Esophagus (tissue), 2 donors: ENCODE results near the gene CYP2F1. TPM values are rescaled to one million over a fixed set of nuclear protein-coding genes. Genes with fewer than 3 reads are reported as not detected.

Experiments used
- H3K27ac ChIP-seq, 2 donors: one replicate each; pipeline ENCODE4 v1.5.1; 2013; ENCODE audit warnings: low read depth in 2 of 2, mild to moderate bottlenecking in 2 of 2, inconsistent platforms in 1 of 2, low read length in 1 of 2, moderate library complexity in 1 of 2
- H3K27me3 ChIP-seq, 2 donors: one replicate each; pipeline ENCODE4 v1.6.1; 2013; ENCODE audit warnings: low read length in 2 of 2, control low read depth in 1 of 2, mild to moderate bottlenecking in 1 of 2; ENCODE audit not compliant: insufficient read depth in 2 of 2, control insufficient read depth in 1 of 2
- H3K36me3 ChIP-seq, 2 donors: one replicate each; pipeline ENCODE4 v1.6.1; 2013; ENCODE audit warnings: low read length in 1 of 2; ENCODE audit not compliant: control insufficient read depth in 2 of 2, insufficient read depth in 2 of 2
- H3K4me1 ChIP-seq, 2 donors: one replicate each; pipeline ENCODE4 v1.6.1; 2013; ENCODE audit warnings: low read length in 1 of 2; ENCODE audit not compliant: control insufficient read depth in 2 of 2, insufficient read depth in 2 of 2
- H3K4me3 ChIP-seq, 2 donors: one replicate each; pipeline ENCODE4 v1.5.1; 2013; ENCODE audit warnings: low read length in 2 of 2, mild to moderate bottlenecking in 2 of 2, low read depth in 1 of 2, moderate library complexity in 1 of 2
- H3K9me3 ChIP-seq, 2 donors: one replicate each; pipeline ENCODE4 v1.6.1; 2013; ENCODE audit warnings: mild to moderate bottlenecking in 2 of 2, low read depth in 1 of 2, low read length in 1 of 2, moderate library complexity in 1 of 2; ENCODE audit not compliant: control insufficient read depth in 2 of 2, insufficient read depth in 1 of 2
- WGBS, 2 donors: extraction: QIAGEN DNeasy Blood & Tissue Kit; methylation state at CpG; one replicate each; pipeline ENCODE4 v1.1.7; 2013; 5-methylcytosine and 5-hydroxymethylcytosine counted together
- polyA plus RNA-seq, 2 donors: library from polyadenylated mRNA; stranded (reverse); fragments of 200-250 nt; gene quantifications; one replicate each; pipeline ENCODE4 v1.2.3, GENCODE V29; 2013
- donor health status: healthy with polysubstance abuse.
- donor health status: Bipolar disorder and iron deficiency.

Gene CYP2F1, protein sequence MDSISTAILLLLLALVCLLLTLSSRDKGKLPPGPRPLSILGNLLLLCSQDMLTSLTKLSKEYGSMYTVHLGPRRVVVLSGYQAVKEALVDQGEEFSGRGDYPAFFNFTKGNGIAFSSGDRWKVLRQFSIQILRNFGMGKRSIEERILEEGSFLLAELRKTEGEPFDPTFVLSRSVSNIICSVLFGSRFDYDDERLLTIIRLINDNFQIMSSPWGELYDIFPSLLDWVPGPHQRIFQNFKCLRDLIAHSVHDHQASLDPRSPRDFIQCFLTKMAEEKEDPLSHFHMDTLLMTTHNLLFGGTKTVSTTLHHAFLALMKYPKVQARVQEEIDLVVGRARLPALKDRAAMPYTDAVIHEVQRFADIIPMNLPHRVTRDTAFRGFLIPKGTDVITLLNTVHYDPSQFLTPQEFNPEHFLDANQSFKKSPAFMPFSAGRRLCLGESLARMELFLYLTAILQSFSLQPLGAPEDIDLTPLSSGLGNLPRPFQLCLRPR
- 1 to 10 TPM; 2.0 to 2.2 TPM for polyA plus RNA-seq

GRCh38 chr19:41114132-41114531 lies at the start of gene CYP2F1:
Gene CYP2F1, plus strand, starts transcription at chr19:41114432. Its CDS starts 1,757 bp downstream, at chr19:41116189.
- Histone ChIP-seq H3K27me3 (no peaks in the 10 kb centered on the region), H3K9me3 (no peaks in the 10 kb centered on the region), H3K27ac (peak within 1 kb of the TSS; percentile 47 to 64), H3K4me1 (peaks cover 0 to 4% of the 10 kb centered on the region in 2 donors), H3K4me3 (no peak within 1 kb of the TSS), H3K36me3 (no peaks in the 10 kb centered on the region)
- WGBS, 2 donors: 45 to 54% methylated on average over 7 of the region's 7 CpGs

DNA sequence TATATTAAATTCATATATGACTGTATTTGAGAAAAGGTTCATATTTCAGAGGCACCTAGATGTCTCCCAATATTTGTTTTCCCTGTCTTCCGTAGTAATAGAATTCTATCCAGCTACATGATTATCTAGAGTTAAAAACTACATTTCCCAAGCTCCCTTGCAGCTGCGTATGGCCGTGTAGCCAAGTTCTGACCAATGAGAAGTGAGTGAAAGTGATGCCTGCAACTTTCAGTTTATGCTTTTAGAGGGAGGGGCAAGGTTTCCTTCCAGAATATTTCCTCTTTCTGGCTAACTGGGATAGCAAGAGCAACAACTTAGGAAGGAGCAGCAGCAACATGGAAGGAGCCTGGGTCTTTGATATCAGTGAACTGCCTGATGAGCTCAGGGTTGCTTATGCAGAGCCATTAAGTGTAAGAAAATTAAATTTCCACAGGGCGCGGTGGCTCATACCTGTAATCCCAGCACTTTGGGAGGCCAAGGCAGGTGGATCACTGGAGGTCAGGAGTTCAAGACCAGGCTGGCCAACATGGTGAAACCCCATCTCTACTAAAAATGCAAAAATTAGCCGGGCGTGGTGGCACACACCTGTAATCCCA lies 49.2 kb upstream of the CYP2F1 start:
- no peak overlapping the region for H3K27ac ChIP-seq
- no peaks in the 10 kb centered on the region for H3K9me3 ChIP-seq
- no peaks in the 10 kb centered on the region for H3K4me1 ChIP-seq
- H3K27me3 ChIP-seq: peaks cover 0 to 4% of the 10 kb centered on the region in 2 donors
- 61 to 65% methylated on average over 7 of the region's 7 CpGs for WGBS, 2 donors
- no peaks in the 10 kb centered on the region for H3K36me3 ChIP-seq
- no peak overlapping the region for H3K4me3 ChIP-seq

DNA sequence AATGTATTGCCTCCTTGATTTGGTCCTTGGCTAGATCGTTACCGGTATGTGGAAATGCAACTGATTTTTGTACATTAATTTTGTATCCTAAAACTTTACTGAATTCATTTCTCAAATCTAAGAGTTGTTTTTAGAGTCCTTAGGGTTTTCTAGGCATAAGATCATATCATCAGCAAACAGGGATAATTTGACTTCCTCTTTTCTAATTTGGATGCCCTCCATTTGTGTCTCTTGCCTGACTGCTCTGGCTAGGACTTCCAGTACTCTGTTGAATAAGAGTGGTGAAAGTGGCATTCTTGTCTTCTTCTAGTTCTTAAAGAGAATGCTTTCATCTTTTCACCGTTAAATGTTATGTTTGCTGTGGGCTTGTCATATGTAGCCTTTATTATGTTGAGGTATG lies 37.9 kb upstream of the CYP2F1 start:
- no peak overlapping the region for H3K27ac ChIP-seq
- no peaks in the 10 kb centered on the region for H3K9me3 ChIP-seq
- peaks cover 2 to 4% of the 10 kb centered on the region in 2 donors for H3K27me3 ChIP-seq
- no peak overlapping the region for H3K4me3 ChIP-seq
- WGBS, 2 donors: 82 to 88% methylated on average over 3 of the region's 3 CpGs
- H3K4me1 ChIP-seq: no peaks in the 10 kb centered on the region
- no peaks in the 10 kb centered on the region for H3K36me3 ChIP-seq

- H3K27me3 ChIP-seq: peaks cover 0 to 5% of the 10 kb centered on the region in 2 donors
- H3K27ac ChIP-seq: no peak overlapping the region
- H3K36me3 ChIP-seq: no peaks in the 10 kb centered on the region
- 67 to 70% methylated on average over 2 of the region's 2 CpGs for WGBS, 2 donors
- H3K4me1 ChIP-seq: no peaks in the 10 kb centered on the region
- no peaks in the 10 kb centered on the region for H3K9me3 ChIP-seq
- H3K4me3 ChIP-seq: no peak overlapping the region
Observed at GRCh38 chr19:41083516-41083915, 30.7 kb upstream of the CYP2F1 start.

- Histone ChIP-seq H3K27ac (no peak overlapping the region), H3K4me1 (peaks cover 0 to 3% of the 10 kb centered on the region in 2 donors), H3K4me3 (no peak overlapping the region), H3K36me3 (no peaks in the 10 kb centered on the region), H3K27me3 (peaks cover 0 to 5% of the 10 kb centered on the region in 2 donors), H3K9me3 (no peaks in the 10 kb centered on the region)
- WGBS, 2 donors: 36 to 39% methylated on average over 1 of the region's 1 CpG
Observed at GRCh38 chr19:41085748-41086415, 28.4 kb upstream of the CYP2F1 start.

DNA sequence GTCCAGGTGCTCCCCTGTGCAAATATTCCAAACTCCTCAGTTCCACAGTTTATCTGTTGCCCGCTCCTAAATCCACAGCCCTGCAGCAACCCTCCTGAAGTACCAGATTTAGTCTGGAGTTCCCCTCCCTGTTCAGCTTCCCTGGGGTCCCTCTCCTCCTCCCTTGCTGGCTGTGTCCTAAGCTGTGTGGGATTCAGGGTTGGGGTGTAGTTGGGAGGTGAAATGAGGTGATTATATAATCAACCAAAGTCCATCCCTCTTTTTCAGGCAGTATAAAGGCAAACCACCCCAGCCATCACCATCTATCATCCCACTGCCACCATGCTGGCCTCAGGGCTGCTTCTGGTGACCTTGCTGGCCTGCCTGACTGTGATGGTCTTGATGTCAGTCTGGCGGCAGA lies 26.1 kb upstream of the CYP2F1 start, which contains the start of gene CYP2A13:
TSS of gene CYP2A13 (plus strand) at position 301 of the 400 bp plus-strand sequence. CDS start at position 322, 21 bp downstream.
- no peak within 1 kb of the TSS for H3K27ac ChIP-seq
- H3K4me3 ChIP-seq: no peak within 1 kb of the TSS
- WGBS, 2 donors: 56 to 79% methylated on average over 2 of the region's 2 CpGs
- no peaks in the 10 kb centered on the region for H3K9me3 ChIP-seq
- no peaks in the 10 kb centered on the region for H3K27me3 ChIP-seq
- peaks cover 0 to 3% of the 10 kb centered on the region in 2 donors for H3K4me1 ChIP-seq
- no peaks in the 10 kb centered on the region for H3K36me3 ChIP-seq

GRCh38 chr19:41089959-41090358 lies 24.3 kb upstream of the CYP2F1 start:
- Histone ChIP-seq H3K4me1 (peaks cover 0 to 3% of the 10 kb centered on the region in 2 donors), H3K27ac (no peak overlapping the region), H3K4me3 (no peak overlapping the region), H3K36me3 (no peaks in the 10 kb centered on the region), H3K9me3 (no peaks in the 10 kb centered on the region), H3K27me3 (no peaks in the 10 kb centered on the region)
- 1% methylated on average over 30 to 32 of the region's 32 CpGs for WGBS, 2 donors

GRCh38 chr19:41095703-41096102 lies 18.5 kb upstream of the CYP2F1 start:
- 63 to 68% methylated on average over 14 to 15 of the region's 15 CpGs for WGBS, 2 donors
- peaks cover 0 to 2% of the 10 kb centered on the region in 2 donors for H3K9me3 ChIP-seq
- no peak overlapping the region for H3K27ac ChIP-seq
- no peaks in the 10 kb centered on the region for H3K4me1 ChIP-seq
- H3K27me3 ChIP-seq: no peaks in the 10 kb centered on the region
- no peaks in the 10 kb centered on the region for H3K36me3 ChIP-seq
- no peak overlapping the region for H3K4me3 ChIP-seq

GRCh38 chr19:41096353-41096752 lies 17.9 kb upstream of the CYP2F1 start:
- Histone ChIP-seq H3K4me3 (no peak overlapping the region), H3K36me3 (no peaks in the 10 kb centered on the region), H3K4me1 (no peaks in the 10 kb centered on the region), H3K9me3 (peaks cover 0 to 2% of the 10 kb centered on the region in 2 donors), H3K27ac (no peak overlapping the region), H3K27me3 (no peaks in the 10 kb centered on the region)
- WGBS, 2 donors: 64 to 68% methylated on average over 7 of the region's 7 CpGs
